H9 (cell line): Measurements from ENCODE around the gene GRB10. TPM values are rescaled to one million over a fixed set of nuclear protein-coding genes. Genes with fewer than 3 reads are reported as not detected.

Source experiments
- DNase-seq: peaks from one replicate; pipeline ENCODE4 v3.0.0-alpha.2; 2017
- H2AFZ ChIP-seq: one replicate; pipeline ENCODE4 v1.6.1; 2013; ENCODE audit warnings: mild to moderate bottlenecking, low read length, control low read depth, moderate library complexity
- H2AK5ac ChIP-seq: 2 replicates; pipeline ENCODE4 v1.6.1; 2013; ENCODE audit warnings: low read length, control low read depth, mixed read lengths; ENCODE audit not compliant: insufficient read length
- H2BK120ac ChIP-seq: one replicate; pipeline ENCODE4 v1.6.1; 2013; ENCODE audit warnings: low read depth, mild to moderate bottlenecking, low read length, control low read depth, inconsistent platforms; ENCODE audit not compliant: poor library complexity, severe bottlenecking
- H2BK12ac ChIP-seq: 2 replicates; pipeline ENCODE4 v1.6.1; 2013; ENCODE audit warnings: low read length, control low read depth, mixed read lengths, low read depth; ENCODE audit not compliant: insufficient read length
- H2BK15ac ChIP-seq: 2 replicates; pipeline ENCODE4 v1.6.1; 2013; ENCODE audit warnings: low read depth, low read length, control low read depth
- H2BK20ac ChIP-seq: one replicate; pipeline ENCODE4 v1.6.1; 2013; ENCODE audit warnings: low read depth, mild to moderate bottlenecking, low read length, control low read depth, inconsistent platforms; ENCODE audit not compliant: poor library complexity, severe bottlenecking
- H2BK5ac ChIP-seq: 2 replicates; pipeline ENCODE4 v1.6.1; 2013; ENCODE audit warnings: low read length, control low read depth, mixed read lengths; ENCODE audit not compliant: insufficient read length
- H3K14ac ChIP-seq: 2 replicates; pipeline ENCODE4 v1.6.1; 2013; ENCODE audit warnings: low read length, control low read depth; ENCODE audit not compliant: insufficient read depth
- H3K18ac ChIP-seq: 2 replicates; pipeline ENCODE4 v1.6.1; 2013; ENCODE audit warnings: low read depth, mild to moderate bottlenecking, mixed read lengths, low read length, control low read depth; ENCODE audit not compliant: insufficient read length
- H3K23ac ChIP-seq: 2 replicates; pipeline ENCODE4 v1.6.1; 2013; ENCODE audit warnings: low read length, control low read depth, mixed read lengths, low read depth; ENCODE audit not compliant: insufficient read length
- H3K23me2 ChIP-seq: 2 replicates; pipeline ENCODE4 v1.6.1; 2013; ENCODE audit warnings: low read depth, mild to moderate bottlenecking, mixed read lengths, low read length, control low read depth; ENCODE audit not compliant: insufficient read length, poor library complexity, severe bottlenecking
- H3K27ac ChIP-seq: 2 replicates; pipeline ENCODE4 v1.5.1; 2013; ENCODE audit warnings: low read length, control low read depth, mixed read lengths, low read depth; ENCODE audit not compliant: insufficient read length
- H3K27me3 ChIP-seq: 2 replicates; pipeline ENCODE4 v1.6.1; 2013; ENCODE audit warnings: low read length, control low read depth, inconsistent platforms; ENCODE audit not compliant: insufficient read depth
- H3K4ac ChIP-seq: 2 replicates; pipeline ENCODE4 v1.6.1; 2013; ENCODE audit warnings: low read depth, mild to moderate bottlenecking, control low read depth, inconsistent platforms, low read length, moderate library complexity
- H3K4me1 ChIP-seq: 2 replicates; pipeline ENCODE4 v1.6.1; 2013; ENCODE audit warnings: low read length, control low read depth, inconsistent platforms; ENCODE audit not compliant: insufficient read depth
- H3K4me2 ChIP-seq: 2 replicates; pipeline ENCODE4 v1.6.1; 2013; ENCODE audit warnings: low read length, control low read depth, mixed read lengths; ENCODE audit not compliant: insufficient read length, insufficient read depth
- H3K56ac ChIP-seq: 2 replicates; pipeline ENCODE4 v1.6.1; 2013; ENCODE audit warnings: low read depth, mild to moderate bottlenecking, mixed read lengths, low read length, control low read depth; ENCODE audit not compliant: insufficient read length
- H3K79me1 ChIP-seq: 2 replicates; pipeline ENCODE4 v1.6.1; 2013; ENCODE audit warnings: low read depth, mild to moderate bottlenecking, moderate library complexity, low read length, control low read depth, inconsistent platforms; ENCODE audit not compliant: insufficient read depth, poor library complexity, severe bottlenecking
- H3K79me2 ChIP-seq: 2 replicates; pipeline ENCODE4 v1.6.1; 2013; ENCODE audit warnings: low read length, control low read depth, inconsistent platforms; ENCODE audit not compliant: insufficient read depth
- H3K9ac ChIP-seq: 2 replicates; pipeline ENCODE4 v1.6.1; 2013; ENCODE audit warnings: low read length, control low read depth, mixed read lengths; ENCODE audit not compliant: insufficient read length; ENCODE audit errors: extremely low read depth
- H3K9me3 ChIP-seq: one replicate; pipeline ENCODE4 v1.6.1; 2013; ENCODE audit warnings: low read depth, low read length, inconsistent platforms; ENCODE audit not compliant: control insufficient read depth
- H3T11ph ChIP-seq: one replicate; pipeline ENCODE4 v1.6.1; 2013; ENCODE audit warnings: mild to moderate bottlenecking, low read length, control low read depth, inconsistent platforms
- H4K20me1 ChIP-seq: one replicate; pipeline ENCODE4 v1.6.1; 2013; ENCODE audit not compliant: control insufficient read depth, insufficient read length, insufficient read depth
- H4K5ac ChIP-seq: 2 replicates; pipeline ENCODE4 v1.6.1; 2013; ENCODE audit warnings: low read depth, mild to moderate bottlenecking, mixed read lengths, low read length, control low read depth; ENCODE audit not compliant: insufficient read length
- H4K8ac ChIP-seq: replicated peaks from 2 replicates; pipeline ENCODE4 v1.6.1; 2013; ENCODE audit warnings: low read length, control low read depth, mixed read lengths, low read depth; ENCODE audit not compliant: insufficient read length
- H4K91ac ChIP-seq: 2 replicates; pipeline ENCODE4 v1.6.1; 2013; ENCODE audit warnings: low read depth, mild to moderate bottlenecking, moderate library complexity, mixed read lengths, low read length, control low read depth; ENCODE audit not compliant: insufficient read length
- H3K27ac Mint-ChIP-seq, 3 experiments: 2 replicates in 2 of 3; 3 replicates in 1 of 3; pipeline ENCODE4 v1.8.0; 2020 to 2021; ENCODE audit warnings: mixed read lengths in 3 of 3, mild to moderate bottlenecking in 1 of 3, moderate library complexity in 1 of 3
- H3K27me3 Mint-ChIP-seq: 2 replicates; pipeline ENCODE4 v1.8.0; 2021; ENCODE audit warnings: low read depth, mild to moderate bottlenecking, moderate library complexity, mixed read lengths
- H3K36me3 Mint-ChIP-seq, 3 experiments: 2 replicates in 2 of 3; 3 replicates in 1 of 3; pipeline ENCODE4 v1.8.0; 2020 to 2021; ENCODE audit warnings: low read depth in 3 of 3, mixed read lengths in 3 of 3; ENCODE audit not compliant: insufficient read depth in 1 of 3
- H3K4me1 Mint-ChIP-seq, 2 experiments: 2 replicates each; pipeline ENCODE4 v1.8.0; 2020; ENCODE audit warnings: mixed read lengths in 2 of 2
- H3K4me3 Mint-ChIP-seq, 2 experiments: 2 replicates in 1 of 2; 3 replicates in 1 of 2; pipeline ENCODE4 v1.8.0; 2020 to 2021; ENCODE audit warnings: mild to moderate bottlenecking in 2 of 2, mixed read lengths in 2 of 2, moderate library complexity in 1 of 2
- H3K9me3 Mint-ChIP-seq, 2 experiments: 2 replicates in 1 of 2; 3 replicates in 1 of 2; pipeline ENCODE4 v1.8.0; 2020; ENCODE audit warnings: mild to moderate bottlenecking in 2 of 2, mixed read lengths in 2 of 2, moderate library complexity in 1 of 2
- CTCF ChIP-seq: fragments of 200-600 bp; sonication (generic); conservative IDR thresholded peaks from 3 replicates; pipeline ENCODE4 v1.8.0; 2021; ENCODE audit warnings: antibody characterized with exemption, mild to moderate bottlenecking
- total RNA-seq: library from RNA; stranded (reverse); gene quantifications from 2 replicates; pipeline ENCODE4 v1.2.1, GENCODE V29; 2021

GRB10 gene
- total RNA-seq, 1 experiment from 2014 or later = 108 TPM

- H3K56ac ChIP-seq = no peak overlapping the region
- H3T11ph ChIP-seq = no peak overlapping the region
- no peak overlapping the region for H2BK20ac ChIP-seq
- peaks cover 2% of the 10 kb centered on the region for H3K27me3 Mint-ChIP-seq
- H4K20me1 ChIP-seq = no peaks in the 10 kb centered on the region
- no peak overlapping the region for H4K91ac ChIP-seq
- H3K4me1 ChIP-seq = no peaks in the 10 kb centered on the region
- H3K27me3 ChIP-seq = no peaks in the 10 kb centered on the region
- H3K14ac ChIP-seq = no peak overlapping the region
- no peak for DNase-seq
- H3K23me2 ChIP-seq = no peaks in the 10 kb centered on the region
- 0 out of 5 replicates have a peak, but pooled peaks cover 0 to 2% of the 10 kb centered on the region in 2 experiments for H3K9me3 Mint-ChIP-seq
- H2BK15ac ChIP-seq = no peak overlapping the region
- no peak overlapping the region for H3K4me3 Mint-ChIP-seq
- no peak for TF ChIP-seq CTCF
- no peak overlapping the region for H2BK5ac ChIP-seq
- no peak overlapping the region for H2AK5ac ChIP-seq
- no peak overlapping the region for H3K18ac ChIP-seq
- no peak overlapping the region for H2AFZ ChIP-seq
- H3K36me3 Mint-ChIP-seq = no peaks in the 10 kb centered on the region; a peak in 1 of 7 replicates
- no peak overlapping the region for H3K4ac ChIP-seq
- no peaks in the 10 kb centered on the region for H3K9me3 ChIP-seq
- H4K8ac ChIP-seq = no peak overlapping the region
- no peak overlapping the region for H3K4me2 ChIP-seq
- peaks cover 8 to 24% of the 10 kb centered on the region in 2 experiments; a peak in 2 of 4 replicates for H3K4me1 Mint-ChIP-seq
- H3K9ac ChIP-seq = no peak overlapping the region
- H3K27ac Mint-ChIP-seq = no peak overlapping the region
- no peaks in the 10 kb centered on the region for H3K79me1 ChIP-seq
- H2BK120ac ChIP-seq = no peak overlapping the region
- no peak overlapping the region for H3K27ac ChIP-seq
- no peak overlapping the region for H4K5ac ChIP-seq
- no peak overlapping the region for H2BK12ac ChIP-seq
- H3K79me2 ChIP-seq = no peaks in the 10 kb centered on the region
- H3K23ac ChIP-seq = no peak overlapping the region
Measured at GRCh38 chr7:50827281-50827680, 44.6 kb upstream of the GRB10 start.
